Activated T-cell treated with anti-CD3 and anti-CD28 coated beads, Interleukin-2, amount 50 U/mL, for 4 hours (primary cell): ENCODE data around the gene MED29. TPM values are rescaled to one million over a fixed set of nuclear protein-coding genes. Genes with fewer than 3 reads are reported as not detected.
A peak's percentile ranks its signal among the peaks of the same experiment; 100 is the strongest.

Source experiments
- ATAC-seq, 2 donors: fragments of 200-7000 bp; cut with Tn5 transposase; one replicate each; pipeline ENCODE4 v1.10.0; 2021
- DNase-seq: peaks from one replicate; pipeline ENCODE4 v3.0.0-alpha.2; 2020
- H3K27me3 Mint-ChIP-seq: one replicate; pipeline ENCODE4 v1.8.0; 2021; ENCODE audit warnings: low read depth, mixed read lengths
- H3K36me3 Mint-ChIP-seq: one replicate; pipeline ENCODE4 v1.8.0; 2022; ENCODE audit warnings: mixed read lengths; ENCODE audit not compliant: insufficient read depth
- H3K4me1 Mint-ChIP-seq: one replicate; pipeline ENCODE4 v1.8.0; 2021; ENCODE audit warnings: low read depth, mixed read lengths
- H3K4me3 Mint-ChIP-seq: one replicate; pipeline ENCODE4 v1.8.0; 2021; ENCODE audit warnings: mild to moderate bottlenecking, moderate library complexity, mixed read lengths
- H3K9me3 Mint-ChIP-seq: one replicate; pipeline ENCODE4 v1.8.0; 2021; ENCODE audit warnings: mixed read lengths
- total RNA-seq, 3 donors: library from RNA; stranded (reverse); gene quantifications; one replicate each; pipeline ENCODE4 v1.2.1, GENCODE V29; 2021

Gene MED29
- total RNA-seq, 3 donors from 2014 or later, result 39.5 to 43.1 (median 39.7) TPM

DNA sequence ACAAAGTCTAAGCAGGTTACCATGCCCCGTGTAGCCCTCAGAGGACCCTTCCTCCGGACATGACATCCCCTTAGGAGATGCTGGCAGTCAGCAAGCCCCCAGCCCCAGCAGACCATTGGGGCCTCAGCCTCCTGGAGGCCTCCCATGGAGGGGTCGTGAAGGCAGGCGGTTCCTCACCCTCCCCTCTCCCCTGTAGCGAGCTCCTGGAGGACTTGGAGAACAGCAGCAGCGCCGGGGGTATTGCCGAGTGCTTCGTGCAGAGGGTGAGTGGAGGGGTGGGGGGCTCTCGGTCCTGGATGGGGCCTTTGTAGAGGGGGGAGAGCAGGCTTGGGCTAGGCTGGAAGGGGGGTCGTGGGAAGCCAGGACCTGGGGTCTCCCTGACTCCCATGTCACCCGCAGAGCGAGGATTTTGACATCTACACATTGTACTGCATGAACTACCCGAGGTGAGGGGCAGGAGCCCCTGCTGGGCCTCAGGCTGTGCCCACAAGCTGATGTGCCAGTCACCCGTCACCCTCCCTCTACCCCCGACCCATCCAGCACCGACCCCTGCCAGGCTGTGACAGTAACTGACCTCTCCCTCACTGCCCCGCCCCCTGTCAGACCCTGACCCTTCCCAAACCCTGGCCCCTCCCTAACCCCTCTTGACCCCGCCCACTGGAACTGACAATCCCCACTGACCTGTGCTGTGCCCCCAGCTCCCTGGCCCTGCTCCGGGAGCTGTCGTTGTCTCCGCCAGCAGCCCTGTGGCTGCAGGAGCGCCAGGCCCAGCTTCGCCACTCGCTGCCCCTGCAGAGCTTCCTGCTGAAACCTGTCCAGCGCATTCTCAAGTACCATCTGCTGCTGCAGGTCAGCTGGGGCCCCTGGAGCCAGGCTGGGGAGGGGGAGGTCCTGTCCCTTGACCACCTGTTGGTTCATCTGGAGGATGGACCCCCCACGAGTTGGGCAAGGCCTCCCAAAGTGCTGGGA is 25.3 kb downstream of the MED29 start:
- H3K4me1 Mint-ChIP-seq, result peaks cover 15% of the 10 kb centered on the region
- DNase-seq, result no peak
- no peaks in the 10 kb centered on the region for H3K27me3 Mint-ChIP-seq
- no peaks in the 10 kb centered on the region for H3K9me3 Mint-ChIP-seq
- ATAC-seq, result no peak
- H3K4me3 Mint-ChIP-seq, result no peak overlapping the region
- H3K36me3 Mint-ChIP-seq, result peaks cover 6% of the 10 kb centered on the region

DNA sequence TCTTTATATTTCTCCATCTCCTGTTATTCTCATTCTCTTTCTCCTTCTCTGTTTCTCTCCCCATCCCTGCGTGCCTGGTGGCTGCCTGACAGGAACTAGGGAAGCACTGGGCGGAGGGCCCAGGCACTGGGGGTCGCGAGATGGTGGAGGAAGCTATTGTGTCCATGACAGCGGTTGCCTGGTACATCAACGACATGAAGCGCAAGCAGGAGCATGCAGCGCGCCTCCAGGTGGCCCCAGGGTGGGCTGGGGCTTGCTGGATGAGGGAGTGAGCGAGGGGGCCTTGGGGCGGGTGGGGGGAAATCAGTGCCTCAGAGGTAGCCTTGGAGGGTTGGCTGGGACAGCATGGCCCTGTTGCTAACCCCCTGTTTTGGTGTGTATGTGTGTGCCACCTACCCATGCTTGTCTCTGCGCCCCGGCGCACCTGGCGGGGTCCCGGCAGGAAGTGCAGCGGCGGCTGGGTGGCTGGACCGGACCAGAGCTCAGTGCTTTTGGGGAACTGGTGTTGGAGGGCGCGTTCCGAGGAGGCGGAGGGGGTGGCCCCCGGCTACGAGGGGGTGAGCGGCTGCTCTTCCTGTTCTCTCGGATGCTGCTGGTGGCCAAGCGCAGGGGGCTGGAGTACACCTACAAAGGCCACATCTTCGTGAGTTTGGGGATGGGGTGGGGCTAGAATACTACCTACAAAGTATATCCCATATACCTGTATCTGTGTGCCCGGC is 26.4 kb downstream of the MED29 start:
- ATAC-seq (no peak), DNase-seq (no peak)
- Mint-ChIP-seq H3K27me3 (no peaks in the 10 kb centered on the region), H3K9me3 (no peaks in the 10 kb centered on the region), H3K4me3 (no peak overlapping the region), H3K36me3 (peaks cover 6% of the 10 kb centered on the region), H3K4me1 (peaks cover 12% of the 10 kb centered on the region)

DNA sequence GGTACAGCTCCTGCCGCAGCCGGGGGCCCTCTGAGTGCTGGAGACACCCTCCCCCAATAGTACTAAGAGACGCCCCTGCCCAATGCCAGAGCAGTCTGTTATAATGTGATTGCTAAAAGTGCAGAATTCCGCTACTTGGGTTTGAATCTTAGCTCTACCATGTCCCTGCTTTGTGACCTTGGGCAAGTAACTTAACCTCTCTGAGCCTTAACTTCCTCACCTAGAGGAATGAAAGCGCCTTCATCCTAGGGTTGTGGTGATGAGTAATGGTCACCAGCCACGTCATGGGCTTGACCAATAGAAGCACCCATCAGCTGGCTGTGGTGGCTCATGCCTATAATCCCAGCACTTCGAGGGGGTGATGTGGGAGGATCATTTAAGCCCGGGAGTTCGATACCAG is 27.8 kb downstream of the MED29 start:
- DNase-seq, result no peak
- H3K4me1 Mint-ChIP-seq, result peaks cover 8% of the 10 kb centered on the region
- H3K9me3 Mint-ChIP-seq, result no peaks in the 10 kb centered on the region
- H3K36me3 Mint-ChIP-seq, result peaks cover 10% of the 10 kb centered on the region
- ATAC-seq, result no peak
- H3K4me3 Mint-ChIP-seq, result no peak overlapping the region
- no peaks in the 10 kb centered on the region for H3K27me3 Mint-ChIP-seq

DNA sequence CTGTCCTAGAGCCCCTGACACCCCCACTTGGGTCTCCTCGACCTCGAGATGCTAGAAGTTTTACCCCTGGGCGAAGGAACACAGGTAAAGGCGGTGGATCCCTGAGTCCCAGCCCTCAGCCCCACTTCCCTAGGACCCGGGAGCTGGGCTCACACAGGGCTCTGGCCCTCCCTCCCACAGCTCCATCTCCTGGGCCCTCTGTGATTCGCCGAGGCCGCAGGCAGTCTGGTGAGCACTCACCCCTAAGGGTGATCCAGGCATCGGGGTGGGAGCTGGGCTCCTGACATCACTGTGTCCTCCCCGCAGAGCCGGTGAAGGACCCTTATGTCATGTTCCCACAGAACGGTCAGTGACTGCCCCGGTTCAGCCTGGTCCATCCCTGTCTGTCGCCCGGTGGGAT is 29.6 kb downstream of the MED29 start:
- Mint-ChIP-seq H3K36me3 (peaks cover 11% of the 10 kb centered on the region), H3K9me3 (no peaks in the 10 kb centered on the region), H3K4me3 (no peak overlapping the region), H3K27me3 (no peaks in the 10 kb centered on the region), H3K4me1 (no peaks in the 10 kb centered on the region)
- ATAC-seq (no peak), DNase-seq (no peak)

DNA sequence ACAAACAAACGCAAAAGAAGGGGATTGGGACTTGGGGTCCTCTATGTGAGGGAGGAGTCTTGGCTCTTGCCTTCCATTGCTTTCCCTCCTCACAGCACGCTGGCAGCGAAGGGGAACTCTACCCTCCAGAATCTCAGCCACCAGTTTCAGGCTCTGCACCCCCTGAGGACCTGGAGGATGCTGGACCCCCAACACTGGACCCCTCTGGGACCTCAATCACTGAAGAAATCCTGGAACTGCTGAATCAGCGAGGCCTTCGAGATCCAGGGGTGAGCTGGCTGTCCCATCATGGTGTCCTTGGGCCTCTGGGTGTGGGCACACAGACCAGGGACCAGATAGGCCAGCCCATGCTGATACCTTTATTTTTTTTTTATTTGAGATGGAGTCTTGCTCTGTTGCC is 30.8 kb downstream of the MED29 start:
- no peaks in the 10 kb centered on the region for H3K27me3 Mint-ChIP-seq
- ATAC-seq (no peak), DNase-seq (no peak)
- no peaks in the 10 kb centered on the region for H3K4me1 Mint-ChIP-seq
- no peaks in the 10 kb centered on the region for H3K9me3 Mint-ChIP-seq
- no peak overlapping the region for H3K4me3 Mint-ChIP-seq
- peaks cover 11% of the 10 kb centered on the region for H3K36me3 Mint-ChIP-seq

DNA sequence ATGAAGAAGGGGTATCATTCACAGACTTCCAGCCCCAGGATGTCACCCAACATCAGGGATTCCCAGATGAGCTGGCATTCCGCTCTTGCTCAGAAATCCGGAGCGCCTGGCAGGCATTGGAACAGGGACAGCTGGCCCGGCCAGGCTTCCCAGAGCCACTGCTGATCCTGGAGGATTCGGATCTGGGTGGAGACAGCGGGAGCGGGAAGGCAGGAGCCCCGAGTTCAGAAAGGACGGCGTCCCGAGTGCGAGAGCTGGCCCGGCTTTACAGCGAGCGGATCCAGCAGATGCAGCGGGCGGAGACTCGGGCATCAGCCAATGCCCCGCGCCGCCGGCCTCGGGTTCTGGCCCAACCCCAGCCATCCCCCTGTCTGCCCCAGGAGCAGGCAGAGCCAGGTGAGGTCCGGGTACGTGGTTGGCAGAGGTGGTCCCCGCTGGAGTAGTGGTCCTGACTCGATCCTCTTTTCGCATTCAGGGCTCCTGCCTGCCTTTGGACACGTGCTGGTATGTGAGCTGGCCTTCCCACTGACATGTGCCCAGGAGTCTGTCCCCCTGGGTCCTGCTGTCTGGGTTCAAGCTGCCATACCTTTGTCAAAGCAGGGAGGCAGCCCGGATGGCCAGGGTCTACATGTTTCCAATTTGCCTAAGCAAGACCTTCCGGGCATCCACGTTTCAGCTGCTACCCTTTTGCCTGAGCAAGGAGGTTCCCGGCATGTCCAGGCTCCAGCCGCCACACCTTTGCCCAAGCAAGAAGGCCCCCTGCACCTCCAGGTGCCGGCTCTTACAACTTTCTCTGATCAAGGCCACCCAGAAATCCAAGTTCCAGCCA is 32.3 kb downstream of the MED29 start:
- Mint-ChIP-seq H3K36me3 (peaks cover 11% of the 10 kb centered on the region), H3K4me3 (no peak overlapping the region), H3K9me3 (no peaks in the 10 kb centered on the region), H3K27me3 (no peaks in the 10 kb centered on the region), H3K4me1 (no peaks in the 10 kb centered on the region)
- DNase-seq (no peak), ATAC-seq (no peak)

DNA sequence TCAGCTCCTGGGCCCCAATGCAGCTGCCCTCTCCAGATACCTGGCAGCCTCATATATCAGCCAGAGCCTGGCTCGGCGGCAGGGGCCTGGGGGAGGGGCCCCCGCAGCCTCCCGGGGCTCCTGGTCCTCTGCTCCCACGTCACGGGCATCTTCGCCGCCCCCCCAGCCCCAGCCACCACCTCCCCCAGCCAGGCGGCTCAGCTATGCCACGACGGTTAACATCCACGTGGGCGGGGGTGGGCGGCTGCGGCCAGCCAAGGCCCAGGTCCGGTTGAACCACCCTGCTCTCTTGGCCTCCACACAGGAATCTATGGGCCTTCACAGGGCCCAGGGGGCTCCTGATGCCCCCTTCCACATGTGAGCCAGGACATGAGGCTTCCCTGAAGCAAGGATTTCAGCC is 33.8 kb downstream of the MED29 start:
- no peak for ATAC-seq
- no peak overlapping the region for H3K4me3 Mint-ChIP-seq

DNA sequence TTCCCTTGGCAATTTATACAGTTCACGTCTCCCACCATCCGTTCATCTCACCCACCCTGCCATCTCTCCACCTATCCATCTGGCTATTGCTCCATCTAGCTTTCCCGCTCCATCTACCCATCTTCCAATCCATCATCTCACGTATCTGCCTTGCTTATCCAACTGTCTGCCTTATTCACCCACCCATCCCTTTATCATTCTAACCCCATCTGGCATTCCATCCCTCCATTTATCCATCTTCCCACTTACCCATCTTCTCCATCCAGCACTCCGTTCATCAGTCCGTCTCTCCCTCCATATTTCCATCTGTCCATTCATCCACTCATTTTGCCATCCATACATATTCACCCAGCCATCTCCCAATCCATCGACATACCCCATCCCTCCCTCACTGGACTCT is 34.6 kb downstream of the MED29 start:
- H3K4me3 Mint-ChIP-seq, result no peak overlapping the region
- H3K36me3 Mint-ChIP-seq, result peaks cover 7% of the 10 kb centered on the region
- DNase-seq (no peak), ATAC-seq (no peak)
- H3K4me1 Mint-ChIP-seq, result peaks cover 5% of the 10 kb centered on the region
- H3K9me3 Mint-ChIP-seq, result no peaks in the 10 kb centered on the region
- H3K27me3 Mint-ChIP-seq, result no peaks in the 10 kb centered on the region

More for the DNA sequence above, 33.8 kb downstream of the MED29 start:
- Mint-ChIP-seq H3K36me3 (peaks cover 7% of the 10 kb centered on the region), H3K27me3 (no peaks in the 10 kb centered on the region), H3K4me1 (no peaks in the 10 kb centered on the region), H3K9me3 (no peaks in the 10 kb centered on the region)
- DNase-seq, result no peak

DNA sequence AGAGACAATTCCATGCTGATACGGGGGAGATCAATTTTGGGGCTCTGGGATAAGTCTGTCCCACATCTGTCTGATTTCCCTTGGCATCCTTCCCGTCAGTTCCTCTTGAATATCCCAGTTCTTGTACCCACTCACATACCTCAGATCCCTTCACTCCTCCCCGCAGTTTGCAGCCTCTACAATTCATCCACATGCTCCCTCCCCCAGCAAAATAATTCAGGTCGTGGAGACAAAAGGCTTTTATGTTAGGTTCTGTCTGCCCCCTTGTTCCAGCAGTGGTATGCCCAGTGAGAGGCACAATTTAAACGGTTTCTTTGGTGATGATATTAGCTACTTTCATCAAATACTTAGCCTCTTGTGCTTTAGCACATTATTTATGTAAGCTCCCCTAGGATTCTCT is 35.0 kb downstream of the MED29 start:
- no peak overlapping the region for H3K4me3 Mint-ChIP-seq
- no peaks in the 10 kb centered on the region for H3K9me3 Mint-ChIP-seq
- H3K4me1 Mint-ChIP-seq, result peaks cover 9% of the 10 kb centered on the region
- ATAC-seq, result no peak
- no peak for DNase-seq
- H3K36me3 Mint-ChIP-seq, result peaks cover 8% of the 10 kb centered on the region
- no peaks in the 10 kb centered on the region for H3K27me3 Mint-ChIP-seq

DNA sequence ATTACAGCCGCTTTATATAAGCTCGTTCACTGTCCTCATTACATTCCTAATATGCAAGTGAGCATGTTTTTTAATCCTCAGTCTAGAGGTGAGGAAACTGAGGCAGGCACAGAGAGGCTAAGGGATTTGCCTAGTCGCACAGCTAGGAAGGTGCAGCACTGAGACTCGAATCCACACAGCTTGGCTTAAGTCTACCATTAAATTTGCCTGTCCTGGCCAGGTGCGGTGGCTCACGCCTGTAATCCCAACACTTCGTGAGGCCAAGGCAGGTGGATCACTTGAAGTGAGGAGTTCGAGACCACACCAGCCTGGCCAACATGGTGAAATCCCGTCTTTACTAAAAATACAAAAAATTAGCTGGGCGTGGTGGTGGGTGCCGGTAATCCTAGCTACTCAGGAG is 36.5 kb downstream of the MED29 start:
- peaks cover 16% of the 10 kb centered on the region for H3K4me1 Mint-ChIP-seq
- no peaks in the 10 kb centered on the region for H3K27me3 Mint-ChIP-seq
- H3K36me3 Mint-ChIP-seq, result peaks cover 12% of the 10 kb centered on the region
- H3K9me3 Mint-ChIP-seq, result no peaks in the 10 kb centered on the region
- DNase-seq (no peak), ATAC-seq (no peak)
- H3K4me3 Mint-ChIP-seq, result no peak overlapping the region

DNA sequence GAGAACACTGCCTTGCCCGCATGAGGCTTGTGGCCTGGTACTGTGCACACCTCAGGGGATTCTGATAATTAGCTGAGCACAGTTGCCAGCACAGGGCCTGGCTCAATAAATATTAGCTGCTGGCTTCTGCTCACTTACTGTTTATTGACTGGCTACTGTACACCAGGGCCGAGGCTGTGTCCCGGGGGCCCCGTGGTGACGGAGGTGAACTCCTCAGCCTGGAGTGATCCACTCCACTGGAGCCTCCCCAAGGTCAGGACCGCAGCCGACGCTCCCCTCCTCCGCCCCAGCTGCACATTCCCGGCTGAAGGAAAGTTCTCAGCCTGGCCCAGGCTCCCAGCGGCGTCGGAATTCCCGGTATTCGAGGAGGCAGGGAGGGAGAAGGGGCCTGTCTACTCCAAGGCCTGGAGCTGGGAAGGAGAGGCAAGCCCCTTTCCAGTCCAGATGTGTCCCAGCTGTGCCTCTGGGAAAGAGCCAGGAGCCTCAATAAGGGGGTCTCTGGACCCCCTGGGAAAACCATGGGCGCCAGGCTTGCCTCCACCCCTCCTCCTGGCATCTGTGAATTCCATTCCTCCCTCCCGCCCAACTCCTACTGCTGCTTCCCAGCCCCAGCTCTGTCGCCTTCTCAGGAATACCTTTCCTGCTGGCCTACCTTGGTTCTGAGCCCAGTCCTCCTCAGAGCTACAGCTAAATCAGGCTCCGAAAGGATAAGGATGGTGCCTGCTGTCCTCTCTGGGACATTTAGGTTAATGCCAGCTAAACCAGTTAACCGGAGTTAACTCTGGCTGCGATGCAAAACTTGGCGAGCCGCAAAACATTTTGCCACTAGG is 37.3 kb downstream of the MED29 start:
- H3K4me3 Mint-ChIP-seq, result no peak overlapping the region
- H3K9me3 Mint-ChIP-seq, result no peaks in the 10 kb centered on the region
- H3K4me1 Mint-ChIP-seq, result peaks cover 23% of the 10 kb centered on the region
- peaks cover 17% of the 10 kb centered on the region for H3K36me3 Mint-ChIP-seq
- H3K27me3 Mint-ChIP-seq, result no peaks in the 10 kb centered on the region
- DNase-seq (no peak), ATAC-seq (no peak)

DNA sequence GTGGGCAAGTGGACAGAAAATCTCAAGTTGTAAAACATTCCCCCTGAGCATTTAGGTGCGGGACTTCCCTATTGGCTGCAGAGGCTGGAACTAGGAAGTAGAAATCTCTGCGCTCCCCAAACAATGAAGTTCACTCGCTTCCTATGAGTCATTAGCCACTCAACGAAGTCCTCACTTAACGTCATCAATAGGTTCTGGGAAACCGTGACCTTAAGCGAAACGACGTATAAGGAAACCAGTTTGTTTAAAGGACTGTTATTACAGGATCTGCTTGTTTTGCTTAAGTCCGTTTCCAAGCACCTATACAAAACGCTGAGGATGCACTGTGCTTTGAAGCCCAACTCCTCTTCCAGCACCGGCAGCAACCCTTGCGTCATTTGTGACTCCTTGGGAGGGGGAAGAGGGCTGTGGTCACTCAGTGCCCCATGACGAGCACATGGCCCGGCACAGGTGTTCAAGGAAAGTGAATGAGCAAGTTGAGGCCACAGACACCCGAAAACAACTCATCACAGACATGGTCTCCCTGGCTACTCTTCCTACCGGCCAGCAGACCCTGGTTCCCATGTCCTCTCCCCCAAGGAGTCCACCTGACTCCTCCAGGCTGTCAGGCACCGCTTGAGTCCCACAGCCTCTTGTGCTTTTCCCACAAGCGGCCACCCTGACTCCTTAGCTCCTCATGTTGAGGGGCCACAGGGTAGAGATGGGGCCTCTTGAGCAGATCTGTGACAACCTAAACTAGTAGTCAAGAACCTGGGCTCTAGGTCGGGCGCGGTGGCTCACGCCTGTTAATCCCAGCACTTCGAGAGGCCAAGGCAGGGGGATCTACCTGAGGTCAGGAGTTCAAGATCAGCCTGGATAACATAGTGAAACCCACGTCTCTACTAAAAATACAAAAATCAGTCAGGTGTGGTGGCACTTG is 39.8 kb downstream of the MED29 start:
- Mint-ChIP-seq H3K4me1 (peaks cover 37% of the 10 kb centered on the region), H3K4me3 (peak overlapping the region; percentile 45), H3K36me3 (peaks cover 30% of the 10 kb centered on the region), H3K9me3 (no peaks in the 10 kb centered on the region), H3K27me3 (no peaks in the 10 kb centered on the region)
- peak; percentile 42 for DNase-seq
- peak; percentile 66 to 71 for ATAC-seq

DNA sequence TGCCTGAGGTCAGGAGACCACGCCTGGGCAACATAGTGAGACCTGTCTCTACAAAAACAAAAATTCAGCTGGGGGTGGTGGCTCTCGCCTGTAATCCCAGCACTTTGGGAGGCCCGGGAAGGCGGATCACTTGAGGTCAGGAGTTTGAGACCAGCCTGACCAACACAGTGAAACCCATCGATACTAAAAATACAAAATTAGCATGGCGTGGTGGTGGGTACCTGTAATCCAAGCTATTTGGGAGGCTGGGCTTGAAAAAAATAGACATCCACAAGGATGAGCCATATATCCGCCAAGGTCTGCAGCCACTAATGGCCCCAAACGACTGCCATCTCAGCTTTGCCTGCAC is 41.5 kb downstream of the MED29 start:
- ATAC-seq, result no peak
- DNase-seq, result no peak
- Mint-ChIP-seq H3K4me3 (peak overlapping the region; percentile 55), H3K36me3 (peaks cover 30% of the 10 kb centered on the region), H3K4me1 (peaks cover 46% of the 10 kb centered on the region), H3K27me3 (no peaks in the 10 kb centered on the region), H3K9me3 (no peaks in the 10 kb centered on the region)
